ENCODE results near the gene SON. TPM values are rescaled to one million over a fixed set of nuclear protein-coding genes. Genes with fewer than 3 reads are reported as not detected.

The SON gene
- total RNA-seq, 2 experiments from 2014 or later = 420 to 438 TPM

- Mint-ChIP-seq H3K4me1 (ENCODE audit: low read depth) (peaks cover 65% of the 10 kb centered on the region), H3K9me3 (no peaks in the 10 kb centered on the region), H3K36me3 (ENCODE audit: low read depth) (peaks cover 78% of the 10 kb centered on the region), H3K27ac (peak overlapping the region; percentile 98), H3K27me3 (no peaks in the 10 kb centered on the region), H3K4me3 (peak overlapping the region; percentile 95)
- Histone ChIP-seq H3K9me3 (ENCODE audit: control insufficient read depth in 1 of 2, insufficient read depth in 1 of 2, low read length in 2 of 2) (no peaks in the 10 kb centered on the region), H3K27me3 (ENCODE audit: control insufficient read depth in 1 of 2, insufficient read depth in 2 of 2, low read length in 2 of 2) (no peaks in the 10 kb centered on the region), H3K27ac (ENCODE audit: low read depth in 1 of 2, low read length in 2 of 2) (no peak overlapping the region), H3K36me3 (ENCODE audit: insufficient read depth, low read length) (peaks cover 26% of the 10 kb centered on the region), H3K4me3 (ENCODE audit: low read length) (peak overlapping the region; percentile 91), H3K4me1 (ENCODE audit: insufficient read depth, low read length) (peaks cover 15% of the 10 kb centered on the region)
- no peak for TF ChIP-seq CTCF (IDR thresholded peaks at IDR 0.05)
- CTCF ChIA-PET = interaction anchor here (1.1 to 3.0 kb wide), 3 partner anchors 12 to 64 kb away, joined by 3 to 18 read pairs (median 4); partner anchors contain the start of gene TMEM50B
- ATAC-seq (ENCODE audit: poor library complexity) (no peak), DNase-seq (no peak)
- POLR2A ChIA-PET = interaction anchor here (0.9 to 5.6 kb wide), 6 partner anchors 14 to 773 kb away, joined by 3 to 132 read pairs (median 15); partner anchors contain the start of genes DONSON, PAXBP1 and TMEM50B
- intact Hi-C loops (cut with DNase I, micrococcal nuclease) = loop anchor here (5.0 kb wide), 3 partner anchors 43 to 1152 kb away; partner anchors contain the start of genes DONSON (in 1 of the 2), SYNJ1 (in 1 of the 2) and URB1 (in 1 of the 2)
Measured at GRCh38 chr21:33544451-33545195, 1.8 kb downstream of the SON start.

- peaks cover 41% of the 10 kb centered on the region for H3K36me3 ChIP-seq (ENCODE audit: insufficient read depth, low read length)
- DNase-seq (no peak), ATAC-seq (ENCODE audit: poor library complexity) (no peak)
- no peaks in the 10 kb centered on the region for H3K9me3 Mint-ChIP-seq
- peak overlapping the region; percentile 52 for H3K27ac Mint-ChIP-seq
- ChIA-PET CTCF (interaction anchor here (1.8 kb wide), 1 partner anchor 42 kb away, joined by 5 read pairs; the partner anchor contains the start of gene DONSON), POLR2A (interaction anchor here (5.6 kb wide), 1 partner anchor 66 kb away, joined by 132 read pairs; the partner anchor contains the start of gene TMEM50B)
- H3K4me3 ChIP-seq (ENCODE audit: low read length) = no peak overlapping the region
- H3K9me3 ChIP-seq (ENCODE audit: control insufficient read depth in 1 of 2, insufficient read depth in 1 of 2, low read length in 2 of 2) = no peaks in the 10 kb centered on the region
- peaks cover 58% of the 10 kb centered on the region for H3K4me1 Mint-ChIP-seq (ENCODE audit: low read depth)
- no peak overlapping the region for H3K27ac ChIP-seq (ENCODE audit: low read depth in 1 of 2, low read length in 2 of 2)
- intact Hi-C loops (cut with DNase I, micrococcal nuclease) = no loop called here
- peak overlapping the region; percentile 55 for H3K4me3 Mint-ChIP-seq
- peaks cover 87% of the 10 kb centered on the region for H3K36me3 Mint-ChIP-seq (ENCODE audit: low read depth)
- no peaks in the 10 kb centered on the region for H3K27me3 ChIP-seq (ENCODE audit: control insufficient read depth in 1 of 2, insufficient read depth in 2 of 2, low read length in 2 of 2)
- TF ChIP-seq CTCF (IDR thresholded peaks at IDR 0.05) = no peak
- no peaks in the 10 kb centered on the region for H3K27me3 Mint-ChIP-seq
- H3K4me1 ChIP-seq (ENCODE audit: insufficient read depth, low read length) = peaks cover 11% of the 10 kb centered on the region
Measured at GRCh38 chr21:33546086-33546485, 3.2 kb downstream of the SON start.

- Histone ChIP-seq H3K9me3 (ENCODE audit: control insufficient read depth in 1 of 2, insufficient read depth in 1 of 2, low read length in 2 of 2) (no peaks in the 10 kb centered on the region), H3K27ac (ENCODE audit: low read depth in 1 of 2, low read length in 2 of 2) (no peak overlapping the region), H3K27me3 (ENCODE audit: control insufficient read depth in 1 of 2, insufficient read depth in 2 of 2, low read length in 2 of 2) (no peaks in the 10 kb centered on the region), H3K4me1 (ENCODE audit: insufficient read depth, low read length) (peaks cover 17% of the 10 kb centered on the region), H3K4me3 (ENCODE audit: low read length) (no peak overlapping the region), H3K36me3 (ENCODE audit: insufficient read depth, low read length) (peaks cover 79% of the 10 kb centered on the region)
- no peak for DNase-seq
- TF ChIP-seq CTCF (IDR thresholded peaks at IDR 0.05) = no peak
- Mint-ChIP-seq H3K27ac (peak overlapping the region; percentile 3), H3K36me3 (ENCODE audit: low read depth) (peaks cover 92% of the 10 kb centered on the region), H3K4me1 (ENCODE audit: low read depth) (peaks cover 50% of the 10 kb centered on the region), H3K27me3 (no peaks in the 10 kb centered on the region), H3K9me3 (no peaks in the 10 kb centered on the region), H3K4me3 (no peak overlapping the region)
- POLR2A ChIA-PET = no interaction called here
- intact Hi-C loops (cut with DNase I, micrococcal nuclease) = no loop called here
- peak; percentile 10 for ATAC-seq (ENCODE audit: poor library complexity)
- CTCF ChIA-PET = no interaction called here
Measured at GRCh38 chr21:33549848-33550771, 7.3 kb downstream of the SON start.
